ENCODE data around the gene SCAMP4.

- TF ChIP-seq CTCF (IDR thresholded peaks at IDR 0.05; ENCODE audit: borderline replicate concordance, extremely low read depth, low read length, poor library complexity, severe bottlenecking) (no peak), EZH2 (IDR thresholded peaks at IDR 0.05; ENCODE audit: borderline replicate concordance, low read depth, low read length, severe bottlenecking) (no peak)
Measured at GRCh38 chr19:1871630-1872029, 33.6 kb upstream of the SCAMP4 start.

All from DND-41 (cell line).